ENCODE results near the gene SHB. TPM values are rescaled to one million over a fixed set of nuclear protein-coding genes. Genes with fewer than 3 reads are reported as not detected.

The SHB gene
- total RNA-seq, 2 donors from 2014 or later: 41.7 to 57.9 TPM

- no peak for ATAC-seq (ENCODE audit: insufficient number of reproducible peaks, low FRiP score, low read depth)
- Histone ChIP-seq H3K4me1 (ENCODE audit: control insufficient read depth in 1 of 2, low read depth in 2 of 2) (peaks cover 22 to 74% of the 10 kb centered on the region in 2 donors), H3K4me3 (no peak overlapping the region), H3K9me3 (no peaks in the 10 kb centered on the region), H3K27me3 (replicated peaks; ENCODE audit: insufficient read depth) (no peaks in the 10 kb centered on the region), H3K36me3 (no peaks in the 10 kb centered on the region), H3K27ac (peak overlapping the region; percentile 57)
- DNase-seq (ENCODE audit: low spot score): no peak
- no peak for TF ChIP-seq CTCF (IDR thresholded peaks at IDR 0.05)
These were observed 6.3 kb downstream of the SHB start for GRCh38 chr9:38062498-38063362.

- Histone ChIP-seq H3K4me1 (ENCODE audit: control insufficient read depth in 1 of 2, low read depth in 2 of 2) (peaks cover 26 to 80% of the 10 kb centered on the region in 2 donors), H3K4me3 (no peak overlapping the region), H3K9me3 (no peaks in the 10 kb centered on the region), H3K27me3 (replicated peaks; ENCODE audit: insufficient read depth) (no peaks in the 10 kb centered on the region), H3K27ac (peak overlapping the region in 1 of 2 donors; percentile 57), H3K36me3 (no peaks in the 10 kb centered on the region)
- no peak for ATAC-seq (ENCODE audit: insufficient number of reproducible peaks, low FRiP score, low read depth)
- no peak for DNase-seq (ENCODE audit: low spot score)
- TF ChIP-seq CTCF (IDR thresholded peaks at IDR 0.05): no peak
These were observed 6.9 kb downstream of the SHB start for GRCh38 chr9:38062106-38062497.

GRCh38 chr9:38061326-38061977 lies 7.6 kb downstream of the SHB start:
- peak overlapping the region; percentile 14 to 57 for H3K27ac ChIP-seq
- H3K9me3 ChIP-seq: no peaks in the 10 kb centered on the region
- peaks cover 26 to 87% of the 10 kb centered on the region in 2 donors for H3K4me1 ChIP-seq (ENCODE audit: control insufficient read depth in 1 of 2, low read depth in 2 of 2)
- ATAC-seq (ENCODE audit: insufficient number of reproducible peaks, low FRiP score, low read depth): no peak
- H3K4me3 ChIP-seq: no peak overlapping the region
- no peaks in the 10 kb centered on the region for H3K27me3 ChIP-seq (replicated peaks; ENCODE audit: insufficient read depth)
- TF ChIP-seq CTCF (IDR thresholded peaks at IDR 0.05): no peak
- no peak for DNase-seq (ENCODE audit: low spot score)
- no peaks in the 10 kb centered on the region for H3K36me3 ChIP-seq

GRCh38 chr9:38060681-38061080 lies 8.3 kb downstream of the SHB start:
- no peaks in the 10 kb centered on the region for H3K27me3 ChIP-seq (replicated peaks; ENCODE audit: insufficient read depth)
- no peak for DNase-seq (ENCODE audit: low spot score)
- H3K27ac ChIP-seq: peak overlapping the region; percentile 14 to 57
- H3K36me3 ChIP-seq: no peaks in the 10 kb centered on the region
- TF ChIP-seq CTCF (IDR thresholded peaks at IDR 0.05): no peak
- H3K4me1 ChIP-seq (ENCODE audit: control insufficient read depth in 1 of 2, low read depth in 2 of 2): peaks cover 23 to 85% of the 10 kb centered on the region in 2 donors
- H3K9me3 ChIP-seq: no peaks in the 10 kb centered on the region
- ATAC-seq (ENCODE audit: insufficient number of reproducible peaks, low FRiP score, low read depth): no peak
- no peak overlapping the region for H3K4me3 ChIP-seq

- H3K27ac ChIP-seq: peak overlapping the region; percentile 19 to 43
- no peak for ATAC-seq (ENCODE audit: insufficient number of reproducible peaks, low FRiP score, low read depth)
- no peaks in the 10 kb centered on the region for H3K27me3 ChIP-seq (replicated peaks; ENCODE audit: insufficient read depth)
- H3K9me3 ChIP-seq: no peaks in the 10 kb centered on the region
- DNase-seq (ENCODE audit: low spot score): no peak
- no peaks in the 10 kb centered on the region for H3K36me3 ChIP-seq
- no peak overlapping the region for H3K4me3 ChIP-seq
- H3K4me1 ChIP-seq (ENCODE audit: control insufficient read depth in 1 of 2, low read depth in 2 of 2): peaks cover 15 to 82% of the 10 kb centered on the region in 2 donors
- no peak for TF ChIP-seq CTCF (IDR thresholded peaks at IDR 0.05)
These were observed 9.6 kb downstream of the SHB start for GRCh38 chr9:38059233-38059936.

All from thoracic aorta (tissue), 2 donors.